ENCODE measurements around the gene GPC6.

The GPC6 gene

DNA sequence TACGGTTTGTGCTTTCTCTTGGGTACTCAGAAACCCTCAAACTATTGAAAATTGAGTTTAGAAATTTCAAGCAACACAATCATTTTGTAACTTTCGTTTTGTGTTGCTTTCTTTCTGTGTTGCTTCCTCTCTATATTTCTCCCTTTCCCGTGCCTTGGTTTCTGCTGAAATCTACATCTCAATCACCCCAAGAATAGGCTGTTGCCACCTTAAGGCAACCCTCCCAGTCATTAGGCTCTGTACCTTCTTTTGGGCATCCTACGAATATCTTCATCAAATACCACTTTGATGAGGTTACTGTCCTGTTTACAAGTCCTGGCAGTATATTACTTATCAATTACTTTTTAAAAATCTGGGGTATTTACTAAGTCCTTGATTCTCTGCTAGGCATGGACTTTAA, 621.6 kb downstream of the GPC6 start:
- DNase-seq (ENCODE audit: low spot score), result no peak

DNA sequence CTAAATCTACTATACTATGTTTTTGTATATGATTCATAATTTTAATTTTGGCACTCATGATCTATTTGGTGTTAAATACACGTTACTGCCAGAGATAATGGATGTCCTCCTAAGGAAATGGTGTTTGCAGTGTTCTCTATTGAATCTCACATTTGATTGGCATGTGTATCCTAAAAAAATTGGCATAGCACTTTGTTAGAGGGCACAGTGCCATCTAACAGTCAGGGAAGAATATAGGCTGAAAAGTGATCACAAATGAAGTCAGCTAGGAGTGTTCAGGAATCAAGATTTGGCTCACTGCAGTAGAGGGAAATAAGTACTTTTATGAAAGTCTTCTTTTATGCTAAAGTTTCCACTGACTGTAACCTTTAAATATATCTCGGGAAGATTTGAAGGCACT, 624.6 kb downstream of the GPC6 start:
- no peak for DNase-seq (ENCODE audit: low spot score)

DNA sequence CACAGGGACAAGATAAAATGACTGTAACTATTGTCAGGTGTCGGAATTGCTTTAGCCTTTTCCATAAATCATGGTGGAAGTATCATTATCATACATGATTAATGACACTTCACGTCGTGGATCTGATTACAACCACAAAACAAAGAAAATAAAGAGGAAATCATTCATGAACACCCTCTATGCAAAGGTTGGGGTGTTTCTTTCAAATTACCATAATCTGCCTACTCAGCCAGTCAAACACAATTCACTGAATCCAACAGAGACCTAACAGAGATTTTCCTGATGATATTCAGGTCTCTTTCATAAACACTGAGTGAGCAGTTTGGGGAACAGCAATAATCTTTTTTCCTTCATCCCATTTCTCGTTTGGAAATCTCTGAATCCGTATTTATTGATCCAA, 627.3 kb downstream of the GPC6 start:
- DNase-seq (ENCODE audit: low spot score), result no peak

DNA sequence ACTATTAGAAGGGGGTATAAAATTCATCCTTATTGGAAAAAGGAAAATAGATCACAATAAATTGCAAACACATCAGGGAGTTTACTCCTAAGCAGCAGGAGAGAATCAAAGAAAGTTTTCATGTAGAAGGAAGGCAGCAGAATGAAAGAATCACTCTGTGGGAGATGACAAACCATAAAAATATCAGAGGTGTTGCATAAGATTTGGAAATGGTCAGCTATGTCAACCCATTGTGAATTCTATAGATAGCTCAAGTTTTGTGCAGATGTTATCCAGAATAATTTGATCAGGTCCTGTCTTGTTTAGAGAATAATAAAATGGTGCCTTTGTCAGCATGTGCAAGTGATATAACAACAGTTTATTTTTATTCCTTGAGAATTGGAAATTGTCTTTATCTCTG, 630.5 kb downstream of the GPC6 start:
- DNase-seq (ENCODE audit: low spot score), result no peak

DNA sequence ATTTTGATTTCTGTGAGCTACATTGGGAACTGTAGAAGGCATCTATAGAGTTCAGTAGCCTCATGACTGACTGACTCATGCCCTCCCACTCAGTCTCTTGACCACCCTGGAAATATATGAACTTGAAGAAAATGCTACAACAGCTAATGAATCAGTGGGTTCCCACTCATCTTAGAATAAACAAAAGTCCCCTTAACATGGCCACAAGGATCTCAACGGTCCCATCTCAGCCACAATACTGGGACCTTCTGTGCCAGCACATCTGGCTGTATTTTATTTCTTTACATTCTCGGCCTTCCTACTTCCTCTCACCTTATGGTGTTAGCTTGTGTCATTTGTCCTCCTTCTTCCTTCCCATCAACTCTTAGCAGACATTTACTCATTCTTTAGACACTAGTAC, 633.1 kb downstream of the GPC6 start:
- DNase-seq (ENCODE audit: low spot score), result no peak

DNA sequence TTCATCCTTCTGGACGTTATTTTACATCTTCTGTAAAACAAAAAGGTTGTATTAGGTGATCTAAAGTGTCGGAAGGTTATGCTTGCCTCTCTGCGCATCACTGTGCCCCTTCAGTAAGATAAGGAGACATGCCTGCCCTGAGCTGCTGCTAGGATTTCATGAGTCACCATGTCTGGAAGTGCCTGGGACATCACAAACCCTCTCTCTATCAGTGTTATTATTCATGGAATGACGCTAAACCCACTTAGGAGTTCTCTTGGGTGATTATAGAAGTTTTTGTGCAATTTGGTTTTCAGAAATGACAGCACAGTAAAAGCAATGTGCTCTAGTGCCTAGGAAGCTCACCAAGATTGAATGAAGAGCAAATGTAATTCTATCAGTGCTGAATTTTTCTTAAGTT, 635.2 kb downstream of the GPC6 start:
- no peak for DNase-seq (ENCODE audit: low spot score)

DNA sequence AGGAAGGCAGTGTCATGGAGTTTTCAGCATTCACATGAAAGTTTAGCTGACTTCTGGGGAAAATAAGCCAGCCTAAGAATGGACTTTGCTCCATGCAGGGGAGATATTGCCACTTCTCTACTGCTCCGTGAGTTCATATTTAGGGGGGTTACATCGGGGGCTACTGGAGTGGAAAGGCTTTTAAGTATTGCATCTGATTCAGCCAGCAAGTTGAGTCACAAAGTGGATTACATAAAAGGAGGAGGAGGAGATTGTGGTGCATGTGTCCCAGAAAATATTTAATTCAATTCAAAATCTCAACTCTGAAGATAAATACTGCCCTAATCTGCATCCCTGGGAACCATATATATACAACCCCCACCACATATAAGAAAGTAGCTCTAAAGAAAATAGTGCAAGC, 635.7 kb downstream of the GPC6 start:
- no peak for DNase-seq (ENCODE audit: low spot score)

DNA sequence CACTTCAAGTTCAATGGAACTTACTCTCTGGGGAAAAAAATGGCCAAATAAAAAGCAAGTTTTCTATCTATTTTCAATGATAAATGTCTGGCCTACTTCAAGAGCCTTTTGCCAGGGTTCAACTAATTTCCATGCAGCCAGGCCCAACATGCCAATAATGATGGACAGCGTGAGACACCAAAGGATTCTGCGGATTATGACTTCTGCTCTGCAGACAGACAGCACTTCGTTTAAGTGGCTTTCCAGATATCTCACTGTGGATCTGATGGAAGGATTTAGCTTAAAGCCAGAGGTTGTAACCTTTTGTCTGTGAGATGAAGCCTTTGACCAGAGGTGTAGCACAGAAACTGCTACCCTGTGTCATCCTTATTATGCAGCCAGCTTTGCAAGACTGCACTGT, 638.6 kb downstream of the GPC6 start:
- DNase-seq (ENCODE audit: low spot score), result no peak

DNA sequence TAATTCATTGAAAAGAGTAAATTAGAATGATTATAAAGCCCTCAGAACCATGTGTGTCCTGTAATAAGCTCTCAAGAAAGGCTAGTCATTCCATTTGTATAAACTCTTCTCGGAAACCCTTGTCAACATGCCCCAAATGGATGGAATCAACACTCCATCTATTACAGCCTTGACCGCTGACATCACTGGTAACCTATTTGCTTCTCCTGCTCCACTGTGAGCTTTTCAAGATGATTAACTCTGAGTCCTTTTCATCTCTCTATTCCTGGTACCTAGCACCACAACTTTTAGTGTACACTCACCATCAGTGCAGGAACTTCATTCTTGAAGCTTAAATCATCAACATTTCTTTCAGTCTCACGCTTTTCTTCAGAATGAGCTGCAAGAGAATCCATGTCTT, 640.9 kb downstream of the GPC6 start:
- DNase-seq (ENCODE audit: low spot score), result no peak

DNA sequence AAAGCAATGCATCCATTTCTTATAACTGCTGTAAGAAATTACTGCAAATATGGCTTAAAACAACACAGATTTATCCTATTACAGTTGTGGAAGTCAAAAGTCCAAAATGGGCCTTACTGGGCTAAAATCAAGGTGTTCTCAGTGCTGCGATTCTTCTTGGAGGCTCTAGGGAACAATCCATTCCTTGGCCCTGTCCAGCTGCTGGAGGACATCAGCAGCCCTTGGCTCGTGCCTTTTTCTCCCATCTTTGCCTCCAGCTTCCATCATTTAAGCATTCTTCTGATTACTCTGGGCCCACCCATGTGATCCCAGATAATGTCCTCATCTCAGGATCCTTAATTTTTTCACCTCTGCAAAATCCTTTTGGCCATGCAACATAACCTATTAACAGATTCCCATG, 645.8 kb downstream of the GPC6 start:
- DNase-seq (ENCODE audit: low spot score), result no peak

DNA sequence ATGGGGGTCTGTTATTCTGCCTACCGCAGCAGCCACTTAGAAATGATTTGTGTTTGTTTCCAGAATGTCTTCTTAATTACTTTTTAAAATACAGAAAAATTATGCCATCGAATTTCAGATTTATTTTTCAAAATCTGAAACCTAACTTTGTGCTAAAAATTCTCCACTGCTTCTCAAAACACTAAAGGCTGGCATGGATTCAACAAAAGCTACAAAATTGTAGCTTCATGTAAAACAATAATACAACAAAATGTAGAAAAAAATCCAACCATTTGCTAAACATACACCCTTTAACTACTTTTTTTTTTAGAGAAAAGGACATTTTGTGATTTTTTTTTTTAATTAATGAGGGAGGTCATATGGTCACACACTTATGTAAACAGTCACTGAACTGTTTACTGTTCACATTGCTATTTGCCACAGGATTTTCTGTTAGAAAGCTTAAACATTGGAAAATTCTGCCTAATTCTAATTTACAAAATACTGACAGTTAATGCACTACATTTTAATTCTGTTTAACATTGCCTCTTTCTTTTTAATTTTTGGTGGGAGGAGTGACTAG, 646.3 kb downstream of the GPC6 start:
- no peak for DNase-seq (ENCODE audit: low spot score)

DNA sequence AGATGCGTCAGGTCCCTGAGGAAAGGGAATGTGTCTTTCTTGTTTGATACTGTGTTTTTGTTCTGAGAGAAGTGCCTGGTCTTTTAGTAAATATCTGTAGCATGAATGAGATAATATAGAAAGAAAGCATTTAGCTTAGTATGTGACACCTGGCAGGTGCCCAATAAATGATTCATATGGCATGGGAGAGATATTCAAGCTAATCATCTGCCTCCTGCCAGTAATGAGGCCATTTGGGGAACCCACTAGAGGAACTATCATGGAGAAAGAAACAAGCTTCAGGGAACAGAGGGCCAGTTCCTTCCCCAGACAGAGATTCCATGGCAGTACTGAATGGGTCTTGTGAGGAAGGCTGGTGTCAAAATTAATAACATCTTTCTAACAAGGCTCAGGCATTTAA, 648.9 kb downstream of the GPC6 start:
- no peak for DNase-seq (ENCODE audit: low spot score)

DNA sequence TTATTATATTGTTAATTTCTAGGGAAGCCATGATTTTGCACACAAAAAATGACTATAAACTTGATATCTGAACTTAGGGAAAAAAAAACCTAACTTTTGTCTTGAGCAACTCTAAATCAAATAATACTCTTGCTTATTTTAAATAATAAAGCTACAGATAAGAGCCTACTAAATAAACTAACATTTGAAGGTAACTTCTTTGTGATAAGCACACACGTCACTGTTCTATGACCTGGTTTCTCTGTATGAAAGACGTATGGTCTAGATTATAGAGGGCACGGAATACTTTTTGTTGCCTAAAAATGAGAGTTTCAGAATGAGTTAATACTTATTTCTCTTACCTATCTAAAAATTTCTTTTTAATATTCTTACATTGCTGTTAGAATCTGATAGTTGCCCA, 649.6 kb downstream of the GPC6 start:
- no peak for DNase-seq (ENCODE audit: low spot score)

DNA sequence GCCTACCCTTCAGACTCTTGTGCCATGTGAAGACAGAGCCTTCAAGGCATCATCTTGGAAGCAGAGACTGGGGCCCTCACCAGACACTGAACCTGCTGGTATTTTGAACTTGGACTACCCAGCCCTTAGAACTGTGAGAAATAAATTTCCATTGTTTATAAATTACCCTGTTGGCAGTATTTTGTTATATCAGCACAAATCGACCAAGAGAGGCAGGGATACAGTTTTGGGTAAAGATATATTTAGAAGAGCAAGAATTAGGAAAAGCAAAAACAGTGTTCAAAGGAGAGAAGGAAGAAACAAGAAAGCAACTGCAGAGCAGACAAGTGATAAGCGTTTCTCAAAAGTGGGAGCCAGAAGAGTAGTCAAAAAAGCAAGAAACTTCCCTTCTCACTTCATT, 652.1 kb downstream of the GPC6 start:
- no peak for DNase-seq (ENCODE audit: low spot score)

DNA sequence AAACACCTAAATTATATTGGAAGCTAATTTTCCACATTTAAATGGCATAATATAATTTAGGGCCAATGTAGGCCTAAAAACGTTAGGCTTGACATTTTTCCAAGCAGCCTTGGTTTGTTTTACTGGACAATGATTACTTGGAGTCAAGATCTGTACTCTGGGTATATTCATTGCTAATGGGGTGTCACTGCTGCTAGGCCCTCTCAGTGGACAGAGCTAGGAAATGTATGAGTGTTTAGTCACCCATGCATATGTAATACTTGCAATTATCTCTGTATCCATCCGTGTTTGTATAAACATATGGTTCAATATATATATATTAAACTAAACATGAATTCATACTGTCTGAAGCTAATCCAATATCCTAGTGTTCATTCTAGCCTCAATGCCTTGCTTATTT, 654.8 kb downstream of the GPC6 start:
- no peak for DNase-seq (ENCODE audit: low spot score)

DNA sequence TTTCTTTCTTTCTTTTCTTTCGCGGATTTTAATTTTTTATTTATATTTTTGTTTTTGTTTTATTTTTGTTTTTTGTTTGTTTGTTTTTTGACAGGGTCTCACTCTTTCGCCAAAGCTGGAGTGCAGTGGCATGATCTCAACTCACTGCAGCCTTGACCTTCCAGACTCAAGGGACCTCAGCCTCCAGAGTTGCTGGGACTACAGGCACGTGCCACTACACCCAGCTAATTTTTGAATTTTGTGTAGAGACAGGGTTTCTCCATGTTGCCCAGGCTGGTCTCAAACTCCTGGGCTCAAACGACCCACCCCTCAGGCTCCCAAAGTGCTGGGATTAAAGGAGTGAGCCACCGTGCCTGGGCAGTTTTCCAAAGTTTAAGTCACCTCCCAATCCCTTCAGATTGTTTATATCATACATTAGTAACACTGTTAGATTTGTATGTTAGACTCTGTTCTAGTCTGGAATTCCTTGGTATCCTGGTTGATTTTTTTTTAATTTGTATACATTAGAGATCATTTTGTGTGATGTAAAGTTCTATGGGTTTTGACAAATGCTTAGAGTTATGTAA, 655.6 kb downstream of the GPC6 start:
- no peak for DNase-seq (ENCODE audit: low spot score)

DNA sequence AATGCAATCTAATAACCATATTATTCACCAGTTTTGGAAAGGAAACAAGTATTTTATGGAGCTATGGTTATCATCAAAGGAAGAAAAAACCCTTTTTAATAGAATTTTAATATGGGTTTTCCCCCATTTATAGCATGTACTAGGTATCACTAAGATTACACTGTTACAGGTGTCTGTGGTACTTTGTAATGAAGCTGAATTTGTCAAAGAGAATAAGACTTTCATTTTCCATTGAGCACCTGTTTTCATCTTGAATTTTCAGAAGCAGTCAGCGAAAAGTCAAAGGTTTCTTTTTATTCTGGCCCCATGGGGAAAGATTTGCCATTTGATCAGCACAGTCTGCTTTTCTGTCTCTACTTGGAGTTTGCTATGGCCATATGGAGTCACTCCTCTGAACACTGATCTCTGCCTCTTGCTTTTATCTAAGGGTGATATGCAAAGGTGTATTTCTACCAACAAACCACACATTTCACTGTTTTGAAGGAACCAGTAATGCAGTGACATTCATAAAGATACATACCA, 662.9 kb downstream of the GPC6 start:
- no peak for DNase-seq (ENCODE audit: low spot score)

DNA sequence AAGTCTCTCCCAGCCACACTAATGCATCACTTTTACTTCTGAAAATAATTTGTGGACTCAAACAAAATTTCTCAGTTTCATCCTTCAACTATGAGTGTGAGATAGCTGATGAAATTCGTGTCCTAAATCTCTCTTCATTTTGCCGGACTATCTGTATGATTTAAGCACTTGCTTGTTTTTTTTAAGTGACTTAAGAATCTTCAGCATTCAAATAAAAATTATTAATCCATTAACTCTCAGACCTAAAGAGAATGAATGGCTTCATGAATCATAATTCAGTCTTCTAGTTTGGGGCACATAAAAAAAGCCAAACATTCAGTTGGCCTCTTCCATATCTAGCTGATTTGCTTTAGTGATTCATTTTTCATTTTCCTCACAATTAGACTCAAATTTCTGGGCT, 673.4 kb downstream of the GPC6 start:
- no peak for DNase-seq (ENCODE audit: low spot score)

DNA sequence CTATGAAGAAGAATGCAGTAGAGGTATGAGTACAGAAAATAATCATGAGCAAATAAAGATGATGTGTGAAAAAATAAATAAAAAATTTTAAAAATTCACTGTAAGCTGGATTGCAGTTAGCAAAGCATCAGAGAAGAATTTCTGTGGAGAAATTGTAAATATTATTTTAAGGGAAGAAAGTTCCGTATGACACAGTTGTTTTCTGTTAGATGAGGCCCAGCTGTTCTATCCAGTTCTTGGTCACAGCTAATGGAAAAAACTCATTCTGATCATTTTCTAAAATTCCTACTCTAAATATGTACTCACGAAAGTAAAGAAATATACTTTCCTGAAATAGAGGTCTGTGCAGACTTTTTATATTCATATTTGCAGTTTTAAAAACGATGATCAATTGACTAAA, 674.1 kb downstream of the GPC6 start:
- DNase-seq (ENCODE audit: low spot score), result no peak

DNA sequence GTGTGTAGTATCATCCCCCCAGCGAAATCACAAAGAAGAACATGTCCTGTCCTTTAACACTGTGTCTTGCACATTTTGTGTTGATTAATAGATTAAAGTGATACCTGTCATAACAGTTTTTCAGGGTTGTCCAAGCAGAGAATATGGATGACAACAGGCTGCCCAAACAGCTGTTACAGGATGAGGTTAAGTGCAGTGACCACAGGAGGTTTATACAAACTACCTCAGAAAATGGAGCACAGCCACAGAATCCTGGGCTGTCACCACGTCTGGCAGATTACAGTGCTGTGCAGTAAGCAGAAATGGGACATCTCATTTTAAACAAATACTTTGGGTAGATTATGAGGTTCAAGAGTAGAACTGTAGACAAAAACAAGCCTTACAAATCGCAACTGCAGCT, 677.3 kb downstream of the GPC6 start:
- DNase-seq (ENCODE audit: low spot score), result no peak

DNA sequence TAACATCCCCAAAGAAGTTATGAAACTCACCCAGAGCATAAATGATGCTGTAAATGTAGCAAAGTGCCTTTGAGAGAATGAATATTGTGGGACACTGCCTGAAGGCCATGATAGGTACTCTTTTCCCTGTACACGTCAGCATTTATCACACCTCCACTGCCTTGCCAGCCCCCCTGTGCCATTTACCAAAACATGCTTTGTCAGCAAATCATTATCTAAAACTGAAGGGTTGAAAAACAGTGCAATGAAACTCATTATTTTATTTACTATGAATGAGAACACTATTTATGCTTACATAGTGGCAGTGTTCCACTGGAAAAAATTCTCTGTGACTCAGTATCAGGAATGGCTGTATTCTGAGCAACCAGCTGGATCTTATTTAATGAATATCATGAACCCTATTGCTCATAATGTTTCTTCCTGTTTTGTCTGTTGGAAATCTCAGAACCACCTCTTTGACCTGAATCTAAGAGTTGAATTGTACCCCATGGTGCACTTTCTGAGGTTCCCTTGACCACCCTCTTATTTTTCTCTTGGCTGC, 688.7 kb downstream of the GPC6 start:
- no peak for DNase-seq (ENCODE audit: low spot score)

DNA sequence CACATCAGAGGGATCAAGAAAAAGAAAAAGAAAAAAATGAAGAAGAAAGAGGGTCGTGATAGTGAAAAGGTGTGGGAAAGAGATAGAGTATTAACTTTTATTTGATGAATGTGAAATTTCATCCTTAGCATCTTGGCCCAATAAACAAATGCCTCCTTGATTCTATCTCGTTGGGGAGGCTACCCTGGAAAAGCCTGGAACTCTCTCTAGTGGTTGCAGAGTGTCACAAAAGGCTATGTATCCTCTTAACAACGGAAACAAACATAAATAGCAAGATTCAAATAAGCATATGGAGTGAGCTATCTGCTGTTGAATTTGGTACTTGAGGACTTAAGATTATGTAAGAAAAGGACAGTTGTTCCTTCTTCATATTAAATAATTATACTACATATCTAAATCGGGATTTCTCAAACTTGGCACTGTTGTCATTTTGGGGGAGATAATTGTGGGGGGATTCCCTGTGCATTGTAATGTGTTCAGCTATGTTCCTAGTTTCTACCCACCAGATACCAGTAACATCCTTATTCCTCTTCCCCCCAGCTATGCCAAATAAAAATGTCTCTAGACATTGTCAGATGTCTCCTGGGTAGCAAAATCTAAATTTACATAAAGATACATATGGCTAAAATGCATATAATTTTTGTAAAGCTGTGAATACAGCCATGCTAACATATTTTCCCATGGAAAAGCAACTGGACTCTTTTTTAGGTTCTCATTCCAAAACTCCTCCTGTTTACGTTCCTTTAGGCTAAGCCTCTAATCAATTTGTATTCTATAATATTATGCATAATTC, 695.7 kb downstream of the GPC6 start:
- no peak for DNase-seq (ENCODE audit: low spot score)

DNA sequence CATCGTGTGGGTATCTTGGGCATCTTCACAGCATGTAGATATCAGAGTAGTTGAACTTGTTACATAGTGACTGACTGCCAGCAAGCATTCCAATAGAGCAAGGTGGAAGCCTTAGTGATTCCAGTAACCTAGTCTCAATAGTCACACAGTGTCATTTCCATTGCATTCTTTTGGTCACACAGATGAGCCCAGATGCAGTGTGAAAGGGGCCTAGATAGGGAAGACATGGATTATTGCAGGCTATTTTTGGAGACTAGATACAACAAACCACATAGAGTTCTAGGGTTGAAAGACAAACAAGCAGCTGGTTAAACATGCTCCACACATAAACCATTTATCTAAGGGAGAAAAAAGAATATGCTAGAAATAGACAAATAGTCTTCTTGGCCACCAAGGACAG, 699.4 kb downstream of the GPC6 start:
- DNase-seq (ENCODE audit: low spot score), result no peak
